Fibroblast of skin of right biceps (primary cell): ENCODE data around the gene GIMAP8.
A peak's percentile ranks its signal among the peaks of the same experiment; 100 is the strongest.

Experiments used
- DNase-seq: peaks from one replicate; pipeline ENCODE4 v3.0.0-alpha.2; 2013

GIMAP8 gene

GRCh38 chr7:150412016-150412415 lies 38.4 kb upstream of the GIMAP8 start:
- no peak for DNase-seq

GRCh38 chr7:150412518-150413488 lies 37.6 kb upstream of the GIMAP8 start:
- DNase-seq, result no peak

GRCh38 chr7:150413640-150414081 lies 36.8 kb upstream of the GIMAP8 start:
- DNase-seq, result no peak

GRCh38 chr7:150415161-150416153 lies 35.0 kb upstream of the GIMAP8 start:
- no peak for DNase-seq

- no peak for DNase-seq
Observed at GRCh38 chr7:150417239-150417638, 33.2 kb upstream of the GIMAP8 start.

GRCh38 chr7:150417863-150418262 lies 32.6 kb upstream of the GIMAP8 start:
- DNase-seq, result no peak

- no peak for DNase-seq
Observed at GRCh38 chr7:150420242-150420641, 30.2 kb upstream of the GIMAP8 start.

- peak; percentile 66 for DNase-seq
Observed at GRCh38 chr7:150420987-150421674, 29.3 kb upstream of the GIMAP8 start.

- no peak for DNase-seq
Observed at GRCh38 chr7:150421831-150422230, 28.6 kb upstream of the GIMAP8 start.

- no peak for DNase-seq
Observed at GRCh38 chr7:150425670-150426069, 24.8 kb upstream of the GIMAP8 start.

- DNase-seq, result peak; percentile 55
Observed at GRCh38 chr7:150428671-150429451, 21.6 kb upstream of the GIMAP8 start.

GRCh38 chr7:150429699-150430098 lies 20.7 kb upstream of the GIMAP8 start:
- no peak for DNase-seq

GRCh38 chr7:150430465-150431085 lies 19.9 kb upstream of the GIMAP8 start:
- no peak for DNase-seq

GRCh38 chr7:150431839-150432658 lies 18.4 kb upstream of the GIMAP8 start:
- no peak for DNase-seq

- DNase-seq, result no peak
Observed at GRCh38 chr7:150432915-150433892, 17.2 kb upstream of the GIMAP8 start.

GRCh38 chr7:150434240-150434639 lies 16.2 kb upstream of the GIMAP8 start:
- no peak for DNase-seq

- no peak for DNase-seq
Observed at GRCh38 chr7:150435047-150435389, 15.4 kb upstream of the GIMAP8 start.

- DNase-seq, result no peak
Observed at GRCh38 chr7:150435390-150436073, 14.9 kb upstream of the GIMAP8 start.

- peak; percentile 2 for DNase-seq
Observed at GRCh38 chr7:150439967-150440366, 10.5 kb upstream of the GIMAP8 start.
